ENCODE measurements around the gene AOX1. TPM values are rescaled to one million over a fixed set of nuclear protein-coding genes. Genes with fewer than 3 reads are reported as not detected.
"Not testable (repeated sequence)": the region's sequence is repeated elsewhere in the genome, so short reads cannot be mapped to it uniquely, and the experiment has no call there.

AOX1 gene
- total RNA-seq, 1 donor from 2014 or later = 0.94 TPM

DNA sequence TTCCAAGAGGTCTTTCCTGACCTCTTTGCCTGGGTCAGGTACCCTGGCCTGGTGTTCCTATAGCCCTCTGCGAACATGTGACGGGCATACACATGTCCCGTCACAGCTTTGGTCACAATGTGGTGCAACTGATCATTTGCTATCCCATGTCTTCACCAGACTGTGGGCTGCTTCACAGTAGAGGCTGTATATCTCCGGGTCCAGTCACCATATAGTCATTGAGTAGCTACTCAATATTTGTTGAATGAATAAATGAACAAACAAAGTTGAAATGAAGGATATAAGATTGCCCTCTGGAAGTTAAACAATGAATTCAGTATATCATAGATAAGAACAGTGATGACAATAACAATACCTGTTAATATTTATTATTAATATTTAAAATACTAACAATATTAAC, 16.8 kb downstream of the AOX1 start:
- DNase-seq = no peak

GRCh38 chr2:200603972-200604371, 18.2 kb downstream of the AOX1 start:
- DNase-seq = no peak

DNA sequence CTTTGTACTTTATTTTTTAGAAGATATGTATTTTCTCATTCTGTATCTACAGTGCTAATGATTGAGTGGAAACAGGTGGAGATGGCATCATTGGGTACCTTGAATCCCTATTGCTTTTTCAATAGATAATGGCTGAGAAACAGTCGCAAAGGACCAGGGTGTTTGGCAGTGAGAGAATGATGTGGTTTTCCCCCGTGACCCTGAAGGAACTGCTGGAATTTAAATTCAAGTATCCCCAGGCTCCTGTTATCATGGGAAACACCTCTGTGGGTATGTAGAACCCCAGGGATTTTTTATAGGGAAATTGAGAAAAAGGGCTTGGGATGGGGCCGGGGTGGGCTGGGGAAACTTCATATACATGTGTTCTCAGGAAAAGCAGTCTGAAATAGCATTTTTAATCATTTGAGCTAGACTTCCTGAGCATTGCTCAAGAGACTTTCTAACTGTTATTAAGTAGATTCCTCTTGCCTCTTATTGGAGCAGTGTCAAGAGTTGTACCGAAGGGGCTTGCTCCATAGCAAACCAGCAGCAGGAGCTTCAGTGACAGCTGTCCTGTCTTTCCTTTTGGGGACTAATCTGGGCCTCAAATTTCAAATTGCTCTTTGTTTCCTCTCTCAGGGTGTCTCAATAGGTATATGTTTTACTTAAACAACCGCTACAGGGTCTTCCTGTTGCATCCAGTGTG, 18.9 kb downstream of the AOX1 start:
- DNase-seq = no peak

DNA sequence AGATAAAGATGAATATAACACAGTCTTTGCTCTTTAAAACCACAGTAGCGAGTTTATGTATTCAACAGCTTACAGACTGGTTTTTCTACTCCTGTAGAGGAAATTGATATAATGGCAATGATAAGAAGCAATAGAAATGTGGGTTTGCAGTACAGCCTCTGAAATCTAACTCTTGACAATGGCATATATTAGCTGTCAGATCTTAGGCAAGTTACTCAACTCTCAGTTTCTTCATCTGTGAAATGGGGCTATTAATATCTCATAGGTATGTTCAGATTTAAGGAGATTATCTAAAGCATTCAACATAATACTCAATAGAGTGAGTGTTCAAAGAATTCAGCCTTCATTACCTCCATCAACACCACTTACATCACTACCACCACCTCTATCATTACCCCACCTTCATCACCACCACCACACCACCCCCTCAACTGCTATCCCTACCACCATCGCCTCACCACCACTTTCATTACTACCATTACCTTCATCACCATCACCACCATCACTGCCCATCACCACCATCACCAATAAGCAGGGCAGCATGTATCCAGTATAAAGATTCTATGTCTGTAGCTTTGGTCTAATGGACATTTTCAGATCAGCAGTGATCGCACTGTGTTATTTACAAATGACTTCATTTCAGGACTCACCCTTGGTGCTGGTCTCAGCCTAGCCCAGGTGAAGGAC, 22.7 kb downstream of the AOX1 start:
- no peak for DNase-seq

DNA sequence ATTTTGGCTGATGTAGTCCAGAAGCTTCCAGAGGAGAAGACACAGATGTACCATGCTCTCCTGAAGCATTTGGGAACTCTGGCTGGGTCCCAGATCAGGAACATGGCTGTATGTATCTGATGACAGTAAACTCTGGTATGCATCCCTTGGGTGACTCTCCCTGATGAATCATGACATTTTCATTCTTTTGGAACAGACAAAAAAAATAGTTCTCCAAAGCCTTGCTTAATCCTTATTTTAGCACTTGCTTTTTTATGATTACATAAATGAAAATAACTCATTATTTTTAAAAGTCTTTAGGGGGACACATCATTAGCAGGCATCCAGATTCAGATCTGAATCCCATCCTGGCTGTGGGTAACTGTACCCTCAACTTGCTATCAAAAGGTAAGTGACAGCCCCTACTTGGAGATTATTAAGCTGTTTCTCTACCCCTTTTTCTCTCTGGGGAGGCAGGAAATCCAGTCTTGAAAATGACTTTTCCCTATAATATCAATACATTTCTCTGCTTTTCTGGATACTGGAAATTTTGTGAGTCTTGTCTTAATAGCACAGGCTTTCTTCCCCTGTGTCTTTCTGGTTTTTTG, 23.3 kb downstream of the AOX1 start:
- no peak for DNase-seq

DNA sequence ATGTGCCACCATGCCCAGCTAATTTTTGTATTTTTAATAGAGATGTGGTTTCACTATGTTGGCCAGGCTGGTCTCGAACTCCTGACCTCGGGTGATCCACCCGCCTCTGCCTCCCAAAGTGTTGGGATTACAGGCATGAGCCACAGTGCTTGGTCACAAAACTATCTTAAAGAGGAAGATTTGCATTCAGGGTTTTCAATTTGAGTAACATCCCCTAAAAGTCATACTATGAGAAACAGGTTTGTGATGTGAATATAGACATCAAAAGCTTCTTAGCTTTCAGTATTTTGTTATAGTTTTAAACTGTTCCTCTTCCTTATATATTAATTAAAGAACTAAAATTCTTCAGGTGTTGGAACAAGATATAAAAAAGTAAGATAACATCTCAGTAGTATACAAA, 24.4 kb downstream of the AOX1 start:
- DNase-seq = not testable (repeated sequence)

- no peak for DNase-seq
These were observed 27.9 kb downstream of the AOX1 start for GRCh38 chr2:200613692-200614091.

GRCh38 chr2:200614249-200614648, 28.4 kb downstream of the AOX1 start:
- no peak for DNase-seq

GRCh38 chr2:200615247-200615646, 29.4 kb downstream of the AOX1 start:
- no peak for DNase-seq

DNA sequence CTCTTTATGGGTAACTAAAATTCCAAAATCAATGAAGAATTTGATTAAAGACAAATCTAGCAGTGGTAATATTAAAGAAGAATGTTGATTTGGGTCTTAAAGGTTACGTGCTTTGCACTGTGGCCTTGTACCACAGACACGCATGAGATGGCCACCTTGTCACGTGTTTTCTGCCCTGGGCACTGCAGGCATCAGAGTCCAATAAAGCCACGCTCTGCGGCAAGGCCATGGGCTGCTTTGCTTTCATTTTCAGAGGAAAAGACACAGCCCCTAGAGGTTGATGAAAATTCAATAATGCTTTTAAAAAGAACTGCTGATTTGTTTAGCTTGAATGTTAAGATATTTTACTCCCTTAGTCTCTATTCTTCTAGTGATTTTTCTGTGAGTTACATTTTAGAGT, 30.4 kb downstream of the AOX1 start:
- peak; percentile 4 for DNase-seq

- no peak for DNase-seq
These were observed 30.8 kb downstream of the AOX1 start for GRCh38 chr2:200616656-200617055.

DNA sequence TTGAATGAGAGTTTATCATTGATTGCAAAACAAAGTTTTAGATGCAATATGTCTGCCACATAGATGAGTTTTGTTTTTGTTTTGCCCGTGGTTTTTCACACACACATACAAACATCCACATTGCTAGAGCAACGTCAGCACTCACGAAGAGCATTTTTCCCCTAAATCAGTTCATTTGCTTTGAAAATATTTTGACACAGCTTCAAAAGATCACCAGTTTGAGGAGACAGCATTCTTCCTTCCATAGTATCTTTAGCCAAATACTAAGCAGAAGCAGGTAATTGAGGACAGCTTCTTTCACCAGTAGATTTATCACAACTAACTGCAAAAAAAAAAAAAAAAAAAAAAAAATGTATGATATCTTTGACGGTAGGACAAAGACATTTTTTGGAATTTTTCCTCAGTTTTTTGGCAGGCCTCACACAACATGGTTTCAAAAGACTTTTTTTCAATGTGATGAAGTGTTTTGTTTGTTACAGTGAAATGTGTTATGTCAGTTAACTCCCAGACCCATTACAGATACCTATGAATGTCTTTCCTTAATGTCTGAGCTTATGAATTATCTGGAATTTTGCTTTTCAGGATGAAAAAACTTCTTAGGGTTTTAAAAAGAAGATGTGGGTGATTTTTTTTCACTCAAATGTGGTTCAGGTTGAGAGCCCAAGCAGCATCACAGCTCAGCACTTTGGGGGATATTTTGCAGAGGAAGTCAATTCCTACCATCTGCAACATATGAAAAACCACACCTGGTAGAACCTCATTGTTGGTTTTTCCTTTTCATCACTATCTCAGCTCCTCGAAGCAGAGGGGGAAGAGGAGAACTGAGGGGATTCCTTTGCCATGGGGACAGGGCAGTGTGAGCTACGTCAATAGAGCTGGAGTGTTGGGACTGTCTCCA, 31.6 kb downstream of the AOX1 start:
- DNase-seq = no peak

DNA sequence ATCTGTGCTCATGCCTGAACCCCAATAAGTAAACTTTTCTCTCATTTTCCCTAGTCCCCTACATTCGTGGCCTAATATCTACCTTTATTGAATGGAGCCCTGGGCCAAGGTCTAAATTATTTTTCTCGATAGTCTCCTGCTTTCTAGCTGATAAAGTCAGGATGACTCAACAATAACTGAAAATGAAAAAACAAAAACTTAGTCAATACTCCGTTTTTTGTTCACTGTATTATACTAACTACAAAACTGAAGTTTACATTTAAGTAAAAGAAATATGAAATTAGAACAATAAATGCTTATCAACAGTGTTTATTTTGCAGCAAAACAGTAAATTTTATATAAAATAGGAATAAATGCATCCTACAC, 32.2 kb downstream of the AOX1 start:
- no peak for DNase-seq

DNA sequence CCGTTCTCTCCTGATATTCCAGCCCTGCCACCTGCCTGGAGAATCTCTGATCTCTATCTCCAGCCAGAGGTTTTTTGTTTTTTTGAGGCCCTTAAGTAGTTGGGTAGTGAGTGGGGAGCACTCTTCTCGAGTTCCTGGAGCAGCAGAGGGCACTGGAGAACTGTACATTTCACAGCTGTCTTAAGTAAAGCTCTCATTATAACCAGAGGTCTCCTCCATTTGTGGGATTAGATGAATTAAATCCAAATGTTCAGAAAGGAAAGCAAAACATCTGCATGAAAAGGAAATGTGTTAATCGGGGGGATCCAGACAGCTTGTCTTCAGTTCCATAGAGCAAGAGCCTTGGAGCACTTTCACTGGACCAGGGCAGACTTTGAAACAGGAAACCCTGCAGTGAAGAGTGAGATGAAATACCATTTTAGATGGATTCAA, 32.8 kb downstream of the AOX1 start:
- DNase-seq = no peak

GRCh38 chr2:200619279-200619678, 33.5 kb downstream of the AOX1 start:
- no peak for DNase-seq

GRCh38 chr2:200620606-200621390, 35.0 kb downstream of the AOX1 start:
- DNase-seq = no peak

DNA sequence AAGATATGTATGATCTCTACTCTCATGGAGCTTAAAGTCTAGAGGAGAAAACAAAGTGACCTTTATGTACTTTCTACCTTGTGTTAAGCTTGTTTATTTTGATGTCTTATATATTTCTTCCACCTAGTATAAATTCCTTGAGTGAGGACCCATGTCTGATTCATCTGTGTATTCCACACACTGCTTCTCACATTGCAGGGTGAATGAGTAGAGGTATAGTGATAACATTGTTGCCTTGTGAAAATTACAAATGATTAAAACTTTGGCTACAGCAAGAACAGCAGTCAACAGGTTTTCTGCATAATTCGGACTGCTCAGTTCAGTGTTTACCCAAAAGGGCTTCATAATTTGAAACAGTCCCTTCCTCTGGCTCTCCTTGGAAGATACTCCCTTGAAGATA, 36.3 kb downstream of the AOX1 start:
- no peak for DNase-seq

DNA sequence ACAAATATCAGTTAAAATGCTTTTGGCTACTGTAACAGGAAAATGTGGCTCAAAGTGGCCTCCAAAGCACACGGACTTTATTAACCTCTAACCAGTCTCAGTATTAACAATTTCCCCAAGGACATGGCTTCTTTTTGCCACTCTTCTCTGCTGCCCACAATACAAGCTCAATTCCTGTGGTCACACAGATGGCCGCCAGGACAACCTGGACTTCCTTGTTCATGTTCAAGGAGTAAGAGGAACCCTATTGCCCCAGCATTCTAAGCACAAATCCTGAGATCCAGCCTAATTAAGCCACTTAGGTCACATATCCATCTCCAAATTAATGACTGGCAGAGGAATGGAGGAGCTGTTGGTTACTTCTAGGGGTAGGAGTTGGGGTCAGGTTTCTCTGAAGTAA, 38.2 kb downstream of the AOX1 start:
- DNase-seq = no peak

GRCh38 chr2:200624658-200625057, 38.8 kb downstream of the AOX1 start:
- DNase-seq = no peak

DNA sequence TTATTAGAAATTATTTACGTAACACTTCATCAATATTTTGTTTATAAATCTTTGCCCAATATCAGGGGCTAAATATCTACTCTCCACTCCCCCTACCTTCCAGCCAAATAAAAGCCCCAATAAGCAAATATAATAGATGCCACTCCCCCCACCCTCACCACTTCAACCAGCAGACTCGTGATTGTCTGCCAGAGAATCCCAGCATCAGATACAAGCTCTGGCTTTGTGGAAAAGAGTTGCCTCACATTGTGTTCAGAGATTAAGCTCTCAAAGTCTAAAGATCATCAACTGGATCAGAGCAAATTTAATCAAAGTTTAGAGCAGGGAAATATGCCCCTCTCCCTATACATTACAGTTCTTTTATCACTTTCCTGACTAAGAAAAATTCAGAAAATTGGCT, 39.5 kb downstream of the AOX1 start:
- DNase-seq = no peak

DNA sequence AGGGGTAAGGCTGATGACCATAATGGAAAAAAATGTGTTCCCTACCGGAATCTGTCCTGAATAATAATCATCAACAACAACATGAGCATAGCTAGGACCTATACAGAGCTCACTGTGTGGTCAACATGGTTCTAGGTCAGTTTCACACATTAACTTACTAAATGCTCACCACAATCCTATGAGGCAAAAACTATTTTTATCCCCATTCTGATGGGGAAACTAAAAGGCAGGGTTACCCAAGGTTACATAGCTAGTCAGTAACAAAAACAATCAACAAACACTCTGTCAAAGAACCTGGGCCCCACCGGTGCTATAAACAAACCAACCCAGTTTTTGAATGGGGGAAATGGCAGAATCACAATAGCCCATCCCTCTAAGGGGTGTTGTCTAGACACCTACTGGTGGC, 40.1 kb downstream of the AOX1 start:
- DNase-seq = no peak
